Measurements from ENCODE around the gene DLGAP4. TPM values are rescaled to one million over a fixed set of nuclear protein-coding genes. Genes with fewer than 3 reads are reported as not detected.

The DLGAP4 gene
- total and polyA plus RNA-seq, 2 of the 13 experiments (the other 11 are each of a cell fraction or from before 2014, with no cell fraction given), result 15.2 to 26.7 TPM

- ChIA-PET POLR2A (no interaction called here), CTCF (ENCODE audit: low intra/inter-chr PET ratio, low total read pairs) (no interaction called here)
- FAIRE-seq, result no peak
- Histone ChIP-seq H2AFZ (ENCODE audit: low read length) (no peak overlapping the region), H4K20me1 (ENCODE audit: insufficient read depth, low read length) (peaks cover 15% of the 10 kb centered on the region; the same call in 1 of the 2 replicates), H3K27ac (ENCODE audit: extremely low read length, insufficient read depth, low read length) (no peak overlapping the region), H3K4me2 (ENCODE audit: low read depth, low read length) (no peak overlapping the region), H3K27me3 (ENCODE audit: control insufficient read depth in 1 of 2, insufficient read depth in 2 of 2, low read length in 2 of 2) (peaks cover 0 to 20% of the 10 kb centered on the region in 2 experiments; a peak in 2 of 5 replicates), H3K4me1 (ENCODE audit: insufficient read depth, low read length) (no peaks in the 10 kb centered on the region), H3K36me3 (replicated peaks in 1 of 2; ENCODE audit: control insufficient read depth in 1 of 2, insufficient read depth in 2 of 2, low read length in 2 of 2) (no peaks in the 10 kb centered on the region), H3K79me2 (ENCODE audit: insufficient read depth, low read length) (no peaks in the 10 kb centered on the region), H3K4me3 (replicated peaks in 1 of 3; ENCODE audit: insufficient read depth in 1 of 3, low read depth in 2 of 3, low read length in 3 of 3) (no peak overlapping the region), H3K9ac (ENCODE audit: insufficient read depth, low read depth, low read length) (no peak overlapping the region), H3K9me3 (ENCODE audit: low read length) (no peaks in the 10 kb centered on the region)
- in situ Hi-C loops (cut with HindIII; ENCODE audit: extremely low pct_ligation_motif_present, low pct_unique_long_range_greater_than_20kb) (loop anchor here (10.0 kb wide), 1 partner anchor 58 kb away; no protein-coding TSS in a partner anchor), intact Hi-C loops (cut with micrococcal nuclease; ENCODE audit: unreplicated experiment) (no loop called here)
- no peak for ATAC-seq
- 54% methylated on average over 8 of the region's 8 CpGs for WGBS (ENCODE audit: low lambda C conversion rate)
- no peak for DNase-seq (ENCODE audit: low spot score)
- no TSS peak for BruUV-seq (replicated peaks)
- TF ChIP-seq HOMEZ (CRISPR knock-in tag; IDR thresholded peaks at IDR 0.05; ENCODE audit: low read depth) (no peak), MNT (IDR thresholded peaks at IDR 0.05) (no peak), NFATC3 (CRISPR knock-in tag; IDR thresholded peaks at IDR 0.05) (no peak), ZNF10 (CRISPR knock-in tag; IDR thresholded peaks at IDR 0.05; ENCODE audit: borderline replicate concordance, low read depth) (no peak), ZKSCAN5 (CRISPR knock-in tag; IDR thresholded peaks at IDR 0.05) (no peak), ZNF512 (CRISPR knock-in tag; IDR thresholded peaks at IDR 0.05) (no peak), ZFAT (CRISPR knock-in tag; conservative IDR thresholded peaks at IDR 0.05) (no peak), RFX1 (IDR thresholded peaks at IDR 0.05) (no peak), PBX2 (CRISPR knock-in tag; IDR thresholded peaks at IDR 0.05) (no peak), KDM5A (IDR thresholded peaks at IDR 0.05; ENCODE audit: borderline replicate concordance, low read length) (no peak), ZNF687 (CRISPR knock-in tag; IDR thresholded peaks at IDR 0.05) (no peak)
Measured at GRCh38 chr20:36342331-36343120, 36.4 kb downstream of the DLGAP4 start.

All from HepG2 (cell line).